ENCODE results near the gene TOGARAM2.
A peak's percentile ranks its signal among the peaks of the same experiment; 100 is the strongest.

Gene TOGARAM2

DNA sequence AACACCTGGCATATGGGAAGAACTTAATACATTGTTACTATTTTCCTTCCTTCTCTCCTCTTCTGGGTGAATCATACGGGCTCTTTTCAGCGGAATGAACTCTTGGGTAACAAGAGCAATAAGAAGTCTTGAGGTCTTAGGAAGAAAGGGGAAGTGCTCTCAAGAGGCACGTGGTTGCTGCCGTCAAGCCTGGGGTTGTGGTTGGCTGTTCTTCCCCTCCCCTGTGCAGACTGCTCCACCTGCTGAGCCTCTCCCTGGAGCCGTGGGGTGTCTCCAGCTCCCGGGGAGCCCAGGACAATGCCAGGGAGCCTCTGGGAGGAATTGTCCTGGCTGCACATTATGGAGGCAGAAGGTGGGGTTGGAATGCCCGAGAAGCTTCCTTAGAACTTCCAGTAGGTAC, 19.4 kb downstream of the TOGARAM2 start:
- DNase-seq: peak; percentile 84

GRCh38 chr2:29000956-29001355, 19.9 kb downstream of the TOGARAM2 start:
- DNase-seq: no peak

- no peak for DNase-seq
These were observed 20.7 kb downstream of the TOGARAM2 start for GRCh38 chr2:29001806-29002205.

- DNase-seq: no peak
These were observed 23.7 kb downstream of the TOGARAM2 start for GRCh38 chr2:29004755-29005154.

GRCh38 chr2:29005331-29005730, 24.2 kb downstream of the TOGARAM2 start:
- no peak for DNase-seq

GRCh38 chr2:29006092-29006979, 25.2 kb downstream of the TOGARAM2 start:
- DNase-seq: no peak

DNA sequence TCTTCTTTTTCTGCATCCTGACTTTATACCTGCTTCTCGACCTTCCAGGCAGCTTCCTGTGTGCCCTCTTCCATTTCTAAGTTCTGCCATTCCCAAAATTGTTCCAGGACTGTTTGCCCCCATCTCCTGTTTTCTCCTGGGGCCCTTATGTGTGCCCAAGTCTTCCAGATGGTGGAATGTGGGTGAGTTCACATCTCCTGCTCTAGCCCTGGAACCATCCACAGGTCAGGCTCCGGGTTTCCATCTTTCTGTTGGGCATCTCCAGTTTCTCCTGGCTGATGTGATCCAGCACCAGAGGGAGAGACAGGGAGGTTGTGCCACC, 25.8 kb downstream of the TOGARAM2 start:
- DNase-seq: no peak

GRCh38 chr2:29009270-29009669, 28.2 kb downstream of the TOGARAM2 start:
- no peak for DNase-seq

DNA sequence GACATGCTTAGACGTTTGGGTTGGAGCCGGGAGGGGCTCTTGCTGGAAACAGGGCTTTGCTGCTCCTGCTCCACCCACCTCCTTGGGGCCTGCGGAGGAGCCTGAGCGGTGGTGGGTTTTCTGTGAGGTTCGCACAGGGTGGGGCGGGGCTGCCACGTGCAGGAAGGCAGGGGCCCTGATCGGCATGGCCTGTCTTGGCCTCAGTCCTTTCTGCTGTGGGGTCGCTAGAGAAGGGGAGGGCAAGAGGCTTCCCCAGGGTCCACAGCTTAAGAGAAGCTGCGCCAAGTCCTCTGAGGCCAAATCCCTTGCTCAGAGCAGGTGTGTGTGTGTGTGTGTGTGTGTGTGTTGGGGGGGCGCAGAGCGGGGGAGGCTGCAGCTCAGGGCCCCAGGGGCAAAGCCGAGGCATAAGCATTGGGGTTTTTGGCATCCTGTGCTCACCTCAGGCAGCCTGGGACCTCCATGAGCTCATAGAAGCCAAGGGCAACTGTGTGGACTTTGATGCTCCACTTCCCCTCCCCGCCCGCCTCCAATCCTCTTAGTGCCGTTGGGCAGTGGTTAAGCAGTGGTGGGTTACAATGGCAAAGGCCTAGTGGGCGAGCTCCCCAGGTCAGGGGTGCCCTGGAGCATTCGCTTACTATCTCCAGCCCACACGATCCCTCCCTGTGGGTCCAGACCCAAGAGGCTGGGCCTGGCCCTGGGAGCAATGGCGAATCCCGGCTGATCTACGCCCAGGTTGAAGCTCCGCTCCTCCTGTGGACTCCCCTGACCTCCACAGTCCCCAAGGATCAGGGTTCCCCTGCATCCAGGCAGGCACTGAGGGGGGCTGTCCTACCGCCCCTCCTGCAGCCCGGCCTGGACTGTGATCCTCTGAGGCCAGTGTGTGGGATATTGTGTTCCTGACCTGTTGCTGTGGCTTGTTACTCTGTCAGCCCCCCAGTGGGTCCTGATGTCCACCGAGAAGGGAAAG, 28.9 kb downstream of the TOGARAM2 start:
- no peak for DNase-seq

- DNase-seq: no peak
These were observed 29.8 kb downstream of the TOGARAM2 start for GRCh38 chr2:29010946-29011345.

DNA sequence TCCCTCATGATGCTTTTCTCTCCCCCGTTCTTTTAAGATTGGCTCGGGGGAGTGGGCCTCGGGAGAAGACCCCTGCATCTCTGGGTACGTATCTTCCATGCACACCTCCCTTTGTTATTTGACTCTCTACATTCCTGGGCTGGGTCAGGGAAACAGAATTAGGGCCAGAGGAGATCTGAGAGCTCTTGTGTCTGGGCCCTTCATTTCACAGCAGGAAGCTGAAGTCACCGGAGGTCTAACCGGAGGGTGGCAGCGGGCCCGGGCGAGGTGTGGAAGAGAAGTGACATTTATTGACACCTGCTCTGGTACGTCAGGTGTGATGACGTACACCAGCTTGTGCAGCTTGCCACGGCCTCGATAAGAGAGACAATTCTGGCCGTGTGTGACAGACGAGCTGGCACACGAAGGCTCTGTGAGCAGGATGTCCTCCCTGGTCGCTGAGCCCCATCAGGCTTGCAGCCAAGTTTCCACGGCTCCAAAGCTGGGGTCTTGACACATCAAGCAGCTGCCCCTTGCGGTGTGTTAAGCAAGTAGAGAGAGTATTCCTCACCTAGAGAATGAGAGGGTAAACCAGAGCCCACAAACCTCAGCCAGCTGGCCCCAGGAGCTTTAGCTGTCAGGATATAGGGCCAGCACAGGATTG, 30.4 kb downstream of the TOGARAM2 start:
- no peak for DNase-seq

DNA sequence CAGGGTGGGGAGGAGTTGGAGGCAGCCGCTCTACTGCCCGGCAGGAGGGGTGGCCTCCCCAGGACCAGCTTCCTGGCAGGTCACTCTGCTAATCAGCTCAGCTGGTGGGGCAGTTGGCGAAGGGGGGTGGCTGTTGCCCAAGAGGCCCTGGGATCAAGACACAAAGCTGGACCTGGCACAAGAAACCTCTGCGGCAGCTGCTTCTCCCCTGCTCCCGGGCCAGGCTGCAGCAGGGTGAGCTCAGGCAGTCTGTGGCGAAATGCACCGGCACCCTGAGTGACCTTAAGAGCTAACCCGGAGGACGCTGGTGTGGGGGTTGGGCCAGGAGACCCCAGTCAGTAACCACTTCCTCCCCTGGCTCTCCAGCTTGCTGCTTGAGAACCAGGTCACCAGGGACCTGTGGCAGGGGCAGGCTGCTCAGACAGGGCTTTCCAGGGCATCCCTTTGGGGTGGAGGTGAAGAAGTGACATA, 31.1 kb downstream of the TOGARAM2 start:
- DNase-seq: peak; percentile 24

GRCh38 chr2:29013057-29013780, 32.1 kb downstream of the TOGARAM2 start:
- DNase-seq: no peak

DNA sequence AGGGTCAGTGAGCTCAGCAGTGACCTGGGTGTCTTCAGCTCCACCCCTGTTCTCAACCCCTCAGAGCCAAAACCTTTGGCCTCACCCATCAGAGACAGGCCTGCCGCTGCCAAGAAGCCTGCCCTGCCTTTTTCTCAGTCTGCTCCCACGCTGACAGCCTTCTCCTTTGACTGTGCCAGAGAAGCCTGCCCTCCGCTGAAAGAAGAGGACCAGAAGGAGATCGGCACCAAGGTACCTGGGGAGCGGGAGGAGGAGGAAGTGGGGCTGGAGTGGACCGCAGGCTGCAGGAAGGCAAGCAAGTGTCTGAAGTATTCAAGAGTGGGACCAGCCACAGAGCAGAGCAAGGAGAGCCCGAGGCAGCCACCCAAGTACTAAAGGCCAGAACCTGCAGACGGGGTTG, 33.2 kb downstream of the TOGARAM2 start:
- DNase-seq: no peak

DNA sequence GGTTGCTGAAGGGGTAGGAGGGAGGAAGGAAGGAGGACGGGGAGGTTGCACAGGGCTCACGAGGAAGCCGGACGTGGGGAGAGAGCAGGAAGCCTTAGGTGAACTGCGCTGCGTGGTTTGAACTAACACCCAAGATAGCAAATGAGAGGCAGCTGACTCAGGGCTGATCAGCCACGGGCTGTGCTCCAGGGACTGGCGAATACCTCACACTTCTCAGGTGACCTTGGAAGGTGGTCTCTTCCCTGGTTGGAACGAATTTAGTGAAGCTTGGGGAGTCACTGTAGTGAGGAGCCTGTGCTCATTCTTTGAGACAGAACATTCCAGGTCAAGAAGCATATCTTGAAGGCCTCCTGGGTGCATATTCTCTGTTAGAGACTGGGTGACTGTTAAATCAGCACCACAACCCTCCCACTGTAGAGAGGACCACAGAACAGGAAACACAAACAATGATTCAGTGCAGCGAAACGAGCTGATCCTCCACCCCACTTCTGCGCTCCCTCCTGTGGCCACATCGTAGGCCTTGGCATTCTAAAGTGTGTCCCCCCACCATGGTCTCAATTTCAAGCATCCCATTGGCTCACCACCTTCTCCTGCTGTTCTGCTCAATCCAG, 33.8 kb downstream of the TOGARAM2 start:
- peak; percentile 40 for DNase-seq

DNA sequence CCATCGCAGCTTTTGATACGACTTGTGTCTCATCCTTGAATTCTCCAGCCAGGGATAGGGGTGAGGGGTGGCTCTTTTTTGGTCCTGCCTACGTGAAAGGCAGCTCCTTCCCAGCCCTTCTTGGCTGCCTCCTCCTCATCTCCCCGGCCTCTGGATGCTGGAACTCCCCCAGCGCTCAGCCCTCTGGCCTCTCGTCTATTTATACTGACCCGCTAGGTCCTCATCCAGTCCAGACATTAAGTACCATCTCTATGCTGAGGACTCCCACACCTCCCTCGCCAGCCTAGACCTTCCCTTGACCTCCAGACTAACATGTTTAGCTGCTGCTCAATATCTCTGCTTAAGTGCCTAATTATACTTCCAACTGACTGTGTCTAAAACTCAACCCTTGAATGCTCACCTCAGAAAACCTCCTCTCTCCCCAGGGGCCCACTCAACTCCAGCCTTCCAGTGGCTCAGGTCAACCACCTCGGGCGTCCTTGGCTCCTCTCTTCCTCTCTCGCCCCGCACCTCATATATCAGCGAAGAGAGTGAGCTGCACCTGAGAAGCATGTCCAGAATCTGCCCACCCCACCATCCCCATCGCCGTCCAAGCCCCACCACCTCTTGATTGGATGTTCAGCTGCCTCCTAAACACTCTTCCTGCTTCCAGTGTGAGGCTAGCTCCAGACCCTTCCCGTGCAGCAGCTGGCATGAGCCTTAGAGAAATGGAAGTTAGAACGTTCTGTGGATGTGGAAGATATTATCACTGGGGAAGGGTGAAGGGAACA, 34.8 kb downstream of the TOGARAM2 start:
- no peak for DNase-seq

DNA sequence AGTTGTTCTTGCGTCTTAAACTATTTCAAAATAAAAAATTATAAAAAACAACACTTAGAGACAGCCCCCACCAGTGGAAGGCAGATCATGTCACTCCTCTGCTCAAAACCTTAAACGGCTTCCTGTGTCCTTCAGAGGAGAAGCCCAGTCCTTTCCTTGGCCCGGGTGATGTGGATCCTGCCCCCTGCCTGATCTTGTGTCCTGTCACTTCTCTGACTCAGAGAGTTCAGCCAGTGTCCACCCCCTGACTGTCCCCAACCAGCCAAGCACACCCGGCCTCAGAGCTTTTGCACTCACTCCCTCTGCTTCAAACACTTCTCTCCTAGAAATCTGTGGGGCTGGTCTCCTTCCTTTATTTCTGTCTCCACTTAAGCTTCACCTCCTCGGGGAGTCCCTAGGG, 35.4 kb downstream of the TOGARAM2 start:
- DNase-seq: no peak

- DNase-seq: no peak
These were observed 36.8 kb downstream of the TOGARAM2 start for GRCh38 chr2:29017716-29018435.

GRCh38 chr2:29021886-29022285, 40.8 kb downstream of the TOGARAM2 start:
- DNase-seq: no peak

DNA sequence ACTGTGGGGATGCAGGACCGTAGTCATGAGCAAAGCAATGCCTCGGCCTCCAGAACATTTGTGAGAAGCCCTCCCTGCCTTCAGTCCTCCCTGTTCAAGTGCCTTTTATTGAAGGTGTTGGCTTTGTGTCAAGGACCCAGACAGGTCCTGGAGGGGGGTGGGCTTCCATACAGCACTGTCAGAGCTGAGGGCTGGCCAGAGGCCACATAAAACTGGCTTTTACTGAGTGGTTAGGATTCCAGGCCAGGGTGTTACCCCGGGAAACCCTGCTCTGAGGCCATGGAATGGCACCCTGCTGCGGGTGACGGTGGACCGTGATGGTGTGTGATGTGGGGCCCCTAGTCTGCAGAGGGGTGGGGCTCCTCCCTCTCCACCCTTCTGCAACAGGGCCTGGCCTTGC, 41.6 kb downstream of the TOGARAM2 start:
- DNase-seq: no peak

DNA sequence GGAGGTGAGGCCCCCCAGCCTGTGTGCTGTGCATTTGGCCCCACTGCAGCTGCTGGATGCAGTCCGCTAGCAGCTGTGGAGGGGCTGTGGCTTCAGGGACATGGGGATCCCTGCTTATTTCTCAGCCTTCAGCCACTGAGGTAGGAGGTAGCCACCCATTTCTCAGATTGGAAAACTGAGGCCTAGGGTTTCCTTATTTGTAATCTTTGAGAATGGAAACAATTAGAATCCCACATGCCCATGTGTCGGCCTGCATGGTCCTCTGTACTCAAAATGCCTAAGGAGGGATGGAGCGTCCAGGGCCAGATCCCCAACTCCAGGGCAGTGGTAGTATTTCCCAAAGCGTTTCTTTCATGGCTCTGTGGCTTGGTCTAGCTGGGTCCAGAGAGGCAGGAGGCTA, 42.1 kb downstream of the TOGARAM2 start:
- no peak for DNase-seq
